Measurements from ENCODE around the gene USP32. TPM values are rescaled to one million over a fixed set of nuclear protein-coding genes. Genes with fewer than 3 reads are reported as not detected.
"Not testable (repeated sequence)": the region's sequence is repeated elsewhere in the genome, so short reads cannot be mapped to it uniquely, and the experiment has no call there.

Gene USP32
- total and polyA plus RNA-seq, 2 donors (not counting 1 experiment from before 2014, with no cell fraction given) = 7.7 to 48.8 TPM

GRCh38 chr17:60198630-60199029, 193.3 kb downstream of the USP32 start:
- ATAC-seq (ENCODE audit: low read depth); H3K9me3 Mint-ChIP-seq (ENCODE audit: insufficient read depth); DNase-seq; H3K4me1 Mint-ChIP-seq; H3K4me1 ChIP-seq (ENCODE audit: control insufficient read depth in 2 of 2, insufficient read depth in 2 of 2, low read length in 2 of 2); H2AFZ ChIP-seq (ENCODE audit: insufficient read depth, low read depth, low read length, poor library complexity, severe bottlenecking); H3K4me3 ChIP-seq (ENCODE audit: control extremely low read depth in 1 of 5, extremely low read depth in 1 of 5, insufficient read depth in 1 of 5, low read depth in 2 of 5, low read length in 4 of 5); intact Hi-C loops (cut with micrococcal nuclease); H3K27me3 ChIP-seq (replicated peaks in 1 of 4; ENCODE audit: control extremely low read depth in 1 of 4, control insufficient read depth in 3 of 4, insufficient read depth in 4 of 4, low read length in 3 of 4); H3K27ac ChIP-seq (ENCODE audit: low read length in 2 of 2); H3K9ac ChIP-seq (ENCODE audit: low read length); H3K27me3 Mint-ChIP-seq; H3K4me2 ChIP-seq (replicated peaks; ENCODE audit: low read depth, low read length, poor library complexity, severe bottlenecking); H3K9me3 ChIP-seq (ENCODE audit: control extremely low read depth in 1 of 3, control insufficient read depth in 2 of 3, insufficient read depth in 1 of 3, low read length in 2 of 3); H3K4me3 Mint-ChIP-seq; H4K20me1 ChIP-seq (ENCODE audit: control insufficient read depth, insufficient read depth, low read length, poor library complexity, severe bottlenecking); H3K79me2 ChIP-seq (ENCODE audit: control insufficient read depth, insufficient read depth, low read length); POLR2A ChIA-PET; H3K27ac Mint-ChIP-seq: not testable (repeated sequence)
- no CpG with 5 or more reads among the region's 1 CpG for WGBS (ENCODE audit: insufficient coverage)
- H3K36me3 ChIP-seq (replicated peaks in 1 of 2; ENCODE audit: control extremely low read depth in 1 of 2, control insufficient read depth in 1 of 2, extremely low read depth in 1 of 2, insufficient read depth in 2 of 2, low read length in 1 of 2) = peaks cover 2 to 21% of the 10 kb centered on the region in 2 experiments
- CTCF ChIA-PET = interaction anchor here (0.6 kb wide), 1 partner anchor 1669 kb away, joined by 5 read pairs; no protein-coding TSS in a partner anchor

GRCh38 chr17:60194141-60194540, 197.8 kb downstream of the USP32 start:
- POLR2A ChIA-PET; intact Hi-C loops (cut with micrococcal nuclease); H3K9me3 ChIP-seq (ENCODE audit: control extremely low read depth in 1 of 3, control insufficient read depth in 2 of 3, insufficient read depth in 1 of 3, low read length in 2 of 3); H3K4me3 ChIP-seq (ENCODE audit: control extremely low read depth in 1 of 5, extremely low read depth in 1 of 5, insufficient read depth in 1 of 5, low read depth in 2 of 5, low read length in 4 of 5); H3K4me2 ChIP-seq (replicated peaks; ENCODE audit: low read depth, low read length, poor library complexity, severe bottlenecking); H3K9ac ChIP-seq (ENCODE audit: low read length); ATAC-seq (ENCODE audit: low read depth); H3K79me2 ChIP-seq (ENCODE audit: control insufficient read depth, insufficient read depth, low read length); H3K27me3 Mint-ChIP-seq; H3K4me1 ChIP-seq (ENCODE audit: control insufficient read depth in 2 of 2, insufficient read depth in 2 of 2, low read length in 2 of 2); DNase-seq; CTCF ChIA-PET; H3K27ac ChIP-seq (ENCODE audit: low read length in 2 of 2); H3K27me3 ChIP-seq (replicated peaks in 1 of 4; ENCODE audit: control extremely low read depth in 1 of 4, control insufficient read depth in 3 of 4, insufficient read depth in 4 of 4, low read length in 3 of 4); H3K4me1 Mint-ChIP-seq; H2AFZ ChIP-seq (ENCODE audit: insufficient read depth, low read depth, low read length, poor library complexity, severe bottlenecking); H3K4me3 Mint-ChIP-seq; H3K27ac Mint-ChIP-seq; H4K20me1 ChIP-seq (ENCODE audit: control insufficient read depth, insufficient read depth, low read length, poor library complexity, severe bottlenecking); H3K9me3 Mint-ChIP-seq (ENCODE audit: insufficient read depth): not testable (repeated sequence)
- 96% methylated on average over 4 of the region's 4 CpGs for WGBS (ENCODE audit: insufficient coverage)
- peaks cover 2 to 50% of the 10 kb centered on the region in 2 experiments for H3K36me3 ChIP-seq (replicated peaks in 1 of 2; ENCODE audit: control extremely low read depth in 1 of 2, control insufficient read depth in 1 of 2, extremely low read depth in 1 of 2, insufficient read depth in 2 of 2, low read length in 1 of 2)

All from B cell (primary cell).